Endothelial cell of umbilical vein (primary cell): Measurements from ENCODE around the gene TEAD2. TPM values are rescaled to one million over a fixed set of nuclear protein-coding genes. Genes with fewer than 3 reads are reported as not detected.

Source experiments
- BruUV-seq: library from RNA; stranded (reverse); fragments of 400-500 nt; replicated peaks from 2 replicates; lab custom pipeline; 2021; lab: Mats Ljungman, UMichigan
- CTCF ChIA-PET: fragments of 300-600, 350-600 bp; sonication (Branson Sonifier 250); formaldehyde crosslinking; loops from one replicate; lab custom pipeline; 2021; ENCODE audit warnings: antibody characterized with exemption, inconsistent platforms; lab: Charles Lee
- POLR2A ChIA-PET: fragments of 300-600, 350-600 bp; sonication (Branson Sonifier 250); formaldehyde crosslinking; loops from one replicate; lab custom pipeline; 2021; ENCODE audit warnings: antibody characterized with exemption, inconsistent platforms; lab: Charles Lee
- DNase-seq: peaks from one replicate; pipeline ENCODE4 v3.0.0-alpha.2; 2011; ENCODE audit warnings: low read depth, low spot score
- FAIRE-seq: peaks from 2 replicates; lab custom pipeline; 2011; peaks lifted over from hg19 to GRCh38; lab: Jason Lieb, UNC
- H2AFZ ChIP-seq: 2 replicates; pipeline ENCODE4 v1.6.0; 2012; ENCODE audit warnings: low read depth, low read length, control low read depth, inconsistent platforms
- H3K27ac ChIP-seq: 2 replicates; pipeline ENCODE4 v1.5.1; 2011; ENCODE audit warnings: low read depth, mild to moderate bottlenecking, control low read depth, low read length, moderate library complexity; ENCODE audit not compliant: insufficient read depth
- H3K27me3 ChIP-seq, 2 experiments: 2 replicates each; pipeline versions ENCODE4 v1.6.0 to v1.6.1; 2011; ENCODE audit warnings: low read length in 2 of 2, mixed read lengths in 1 of 2; ENCODE audit not compliant: control insufficient read depth in 2 of 2, insufficient read depth in 2 of 2
- H3K36me3 ChIP-seq, 2 experiments: 2 replicates in 1 of 2; 3 replicates in 1 of 2; pipeline ENCODE4 v1.5.1; 2011; ENCODE audit warnings: low read length in 2 of 2, mild to moderate bottlenecking in 1 of 2, moderate library complexity in 1 of 2; ENCODE audit not compliant: control insufficient read depth in 2 of 2, insufficient read depth in 2 of 2; ENCODE audit errors: extremely low read depth in 1 of 2
- H3K4me1 ChIP-seq: 3 replicates; pipeline ENCODE4 v1.5.1; 2011; ENCODE audit warnings: mild to moderate bottlenecking, low read length; ENCODE audit not compliant: control insufficient read depth, insufficient read depth; ENCODE audit errors: extremely low read depth
- H3K4me2 ChIP-seq: 2 replicates; pipeline ENCODE4 v1.6.1; 2011; ENCODE audit warnings: low read length, control low read depth, mixed read lengths; ENCODE audit not compliant: insufficient read depth
- H3K4me3 ChIP-seq, 3 experiments: fragments of 200-600 bp in 1 of 3; sonication (generic), shearing (Covaris generic) in 1 of 3; replicated peaks in 1 of 3; 2 replicates each; pipeline ENCODE4 v1.5.1; 2011 to 2016; ENCODE audit warnings: control low read depth in 3 of 3, low read length in 3 of 3, mild to moderate bottlenecking in 2 of 3, inconsistent platforms in 1 of 3, low read depth in 1 of 3, moderate library complexity in 1 of 3; ENCODE audit not compliant: insufficient read depth in 1 of 3
- H3K79me2 ChIP-seq: 2 replicates; pipeline ENCODE4 v1.6.0; 2012; ENCODE audit warnings: low read length, inconsistent platforms; ENCODE audit not compliant: control insufficient read depth, insufficient read depth
- H3K9ac ChIP-seq: replicated peaks from 2 replicates; pipeline ENCODE3; 2011; ENCODE audit warnings: low read length, control low read depth; ENCODE audit not compliant: insufficient read depth; ENCODE audit errors: extremely low read depth
- H3K9me1 ChIP-seq: replicated peaks from 3 replicates; pipeline ENCODE4 v1.6.0; 2011; ENCODE audit warnings: mild to moderate bottlenecking, low read length; ENCODE audit not compliant: control insufficient read depth, insufficient read depth; ENCODE audit errors: extremely low read depth
- H3K9me3 ChIP-seq: replicated peaks from 2 replicates; pipeline ENCODE4 v1.5.1; 2012; ENCODE audit warnings: low read length, inconsistent platforms; ENCODE audit not compliant: control insufficient read depth, insufficient read depth
- H4K20me1 ChIP-seq: replicated peaks from 2 replicates; pipeline ENCODE3; 2011; ENCODE audit warnings: mild to moderate bottlenecking, low read length; ENCODE audit not compliant: control insufficient read depth, insufficient read depth; ENCODE audit errors: extremely low read depth
- CTCF ChIP-seq, 2 donors: IDR thresholded peaks; 1 replicate in 1 of 2; 2 replicates in 1 of 2; pipeline ENCODE4 v1.5.1; 2011; ENCODE audit warnings: low read length in 2 of 2, mild to moderate bottlenecking in 2 of 2, moderate library complexity in 2 of 2, control low read depth in 1 of 2, inconsistent platforms in 1 of 2, low read depth in 1 of 2; ENCODE audit not compliant: insufficient read depth in 1 of 2; ENCODE audit errors: extremely low read depth in 1 of 2
- EZH2 ChIP-seq: IDR thresholded peaks from 2 replicates; pipeline ENCODE4 v1.6.1; 2012; ENCODE audit warnings: borderline replicate concordance, low read depth, mild to moderate bottlenecking, moderate library complexity, low read length, inconsistent platforms; ENCODE audit not compliant: severe bottlenecking
- FOS ChIP-seq: IDR thresholded peaks from 2 replicates; pipeline ENCODE4 v1.6.1; 2011; ENCODE audit warnings: mild to moderate bottlenecking, low read length, moderate library complexity, borderline replicate concordance; ENCODE audit not compliant: insufficient read depth
- GATA2 ChIP-seq: IDR thresholded peaks from 2 replicates; pipeline ENCODE4 v1.7.0; 2011; ENCODE audit warnings: low read depth, mild to moderate bottlenecking, moderate library complexity, mixed read lengths, low read length; ENCODE audit not compliant: insufficient read length, insufficient read depth
- JUN ChIP-seq: IDR thresholded peaks from 2 replicates; pipeline ENCODE4 v1.6.1; 2011; ENCODE audit warnings: borderline replicate concordance, low read depth; ENCODE audit not compliant: insufficient read length, insufficient read depth
- MAX ChIP-seq: IDR thresholded peaks from 2 replicates; pipeline ENCODE4 v1.6.1; 2011; ENCODE audit not compliant: insufficient read depth, insufficient read length
- MYC ChIP-seq: IDR thresholded peaks from one replicate; pipeline ENCODE4 v1.6.1; 2011; ENCODE audit warnings: mild to moderate bottlenecking, low read depth, low read length
- POLR2A ChIP-seq: IDR thresholded peaks from 2 replicates; pipeline ENCODE4 v1.6.1; 2012; ENCODE audit warnings: low read depth, mild to moderate bottlenecking, control low read depth, low read length
- POLR2AphosphoS5 ChIP-seq: IDR thresholded peaks from 2 replicates; pipeline ENCODE4 v1.6.1; 2012; ENCODE audit warnings: low read depth, mild to moderate bottlenecking, control low read depth, low read length, moderate library complexity; ENCODE audit not compliant: insufficient read depth
- dilution Hi-C: fragments of 300-500 bp; cut with MboI; formaldehyde crosslinking; loops from one replicate; pipeline ENCODE4 v1.15.0; 2019; ENCODE audit warnings: low sequenced_read_pairs; ENCODE audit not compliant: extremely low pct_ligation_motif_present
- intact Hi-C: fragments of 100-400 bp; cut with micrococcal nuclease; formaldehyde crosslinking; loops from one replicate; pipeline ENCODE4 v1.10.0; 2022
- polyA plus RNA-seq, 4 experiments: library from polyadenylated mRNA; depleted of rRNA in 3 of 4; stranded (reverse) in 3 of 4; unstranded in 1 of 4; fragments of >200 nt; gene quantifications; 2 replicates each; pipeline versions ENCODE4 v1.2.1 to v1.2.3, GENCODE V29; 2011 to 2012; ENCODE audit warnings: missing spikeins in 1 of 4
- total RNA-seq: library from RNA; stranded (reverse); gene quantifications from 2 replicates; pipeline ENCODE4 v1.2.3, GENCODE V29; 2021

TEAD2 gene
- total and polyA plus RNA-seq, 2 donors (not counting 3 experiments of a cell fraction or from before 2014, with no cell fraction given) = 60.9 to 89.4 TPM

- Histone ChIP-seq H2AFZ (no peak overlapping the region), H4K20me1 (no peaks in the 10 kb centered on the region), H3K9me3 (no peaks in the 10 kb centered on the region), H3K36me3 (no peaks in the 10 kb centered on the region), H3K4me2 (no peak overlapping the region), H3K27ac (no peak overlapping the region), H3K4me3 (no peak overlapping the region), H3K79me2 (no peaks in the 10 kb centered on the region), H3K9me1 (no peaks in the 10 kb centered on the region), H3K27me3 (no peaks in the 10 kb centered on the region), H3K9ac (no peak overlapping the region), H3K4me1 (no peaks in the 10 kb centered on the region)
- CTCF ChIA-PET = no interaction called here
- no peak for DNase-seq
- no peak for FAIRE-seq
- intact Hi-C loops (no loop called here), dilution Hi-C loops (no loop called here)
- BruUV-seq = no TSS peak
- POLR2A ChIA-PET = no interaction called here
- TF ChIP-seq FOS = no peak
- TF ChIP-seq EZH2 = no peak
- TF ChIP-seq POLR2AphosphoS5 = no peak
- TF ChIP-seq GATA2 = no peak
- no peak for TF ChIP-seq JUN
- no peak for TF ChIP-seq CTCF (IDR thresholded peaks at IDR 0.05; ENCODE audit: extremely low read depth in 1 of 2, insufficient read depth in 1 of 2, low read depth in 1 of 2, low read length in 2 of 2)
- TF ChIP-seq MYC = no peak
- TF ChIP-seq MAX = no peak
- no peak for TF ChIP-seq POLR2A
Measured at GRCh38 chr19:49400029-49400428, 37.8 kb upstream of the TEAD2 start.
